Activated CD4-positive, alpha-beta T cell treated with anti-CD3 and anti-CD28 coated beads for 1 hour (primary cell): ENCODE measurements around the gene NDUFAF4.
A peak's percentile ranks its signal among the peaks of the same experiment; 100 is the strongest.

Source experiments
- DNase-seq: peaks from one replicate; pipeline ENCODE4 v3.0.0-alpha.2; 2020

The NDUFAF4 gene

DNA sequence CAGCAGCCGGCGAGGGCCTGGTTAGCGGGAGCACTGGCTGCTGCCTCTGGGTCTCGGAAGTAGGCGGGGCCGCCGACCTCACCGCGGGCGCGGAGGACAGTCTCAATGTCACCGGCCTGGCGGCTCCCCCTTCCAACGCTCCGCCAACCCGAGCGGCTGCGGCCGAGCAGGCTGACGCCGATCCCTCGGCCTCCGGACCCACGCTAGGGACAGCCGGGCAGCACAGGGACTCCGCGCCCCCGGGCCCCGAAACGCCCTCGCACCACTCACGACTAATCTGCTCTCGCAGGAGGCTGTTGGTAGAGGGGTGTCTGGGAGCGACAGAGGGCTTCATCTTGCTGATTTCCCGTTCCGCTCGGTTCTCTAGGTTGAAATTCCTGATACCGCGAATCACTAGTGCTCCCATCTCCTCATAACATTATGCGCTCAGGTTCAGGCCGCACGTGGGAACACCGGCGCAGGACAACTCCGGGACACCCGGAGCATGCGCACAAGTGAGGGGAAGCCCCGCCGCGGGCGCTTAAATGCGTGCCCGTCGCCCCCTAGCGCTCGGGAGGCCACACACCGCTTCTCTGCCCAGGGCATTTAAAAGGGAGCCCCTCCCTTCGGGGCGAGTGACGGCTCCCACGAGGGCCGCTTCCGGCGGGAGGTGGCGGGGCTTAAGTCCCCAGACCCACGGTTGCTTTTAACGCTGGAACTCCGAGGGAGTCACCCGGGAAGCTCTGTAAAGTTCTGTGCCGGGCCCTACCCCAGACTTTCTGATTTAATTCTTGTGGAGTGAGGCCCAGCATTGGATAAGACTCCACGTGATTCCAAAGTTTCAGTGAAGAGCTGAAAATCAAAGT, at the start of gene NDUFAF4:
NDUFAF4 (minus strand) TSS at position 496 of the 845 bp plus-strand sequence; CDS start at position 406, 90 bp downstream.
- DNase-seq, result peak; percentile 92

DNA sequence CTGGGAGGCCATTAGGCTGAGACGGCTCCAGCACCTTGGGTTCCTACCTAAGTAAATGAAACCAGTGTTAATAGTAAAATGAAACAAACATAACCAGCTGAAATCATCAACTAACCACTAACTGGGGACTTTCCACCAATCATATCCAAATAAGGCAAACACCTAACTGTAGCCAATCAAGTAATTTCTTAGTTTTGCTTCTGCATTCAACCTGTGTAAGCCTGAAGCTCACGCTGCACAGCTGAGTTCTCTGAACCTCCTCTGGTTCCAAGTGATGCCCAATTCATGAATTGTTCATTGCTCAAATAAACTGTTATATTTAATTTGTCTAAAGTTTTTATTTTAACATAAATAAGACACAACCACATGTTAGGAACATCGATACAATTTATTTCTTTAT, 49.4 kb upstream of the NDUFAF4 start:
- DNase-seq, result no peak

DNA sequence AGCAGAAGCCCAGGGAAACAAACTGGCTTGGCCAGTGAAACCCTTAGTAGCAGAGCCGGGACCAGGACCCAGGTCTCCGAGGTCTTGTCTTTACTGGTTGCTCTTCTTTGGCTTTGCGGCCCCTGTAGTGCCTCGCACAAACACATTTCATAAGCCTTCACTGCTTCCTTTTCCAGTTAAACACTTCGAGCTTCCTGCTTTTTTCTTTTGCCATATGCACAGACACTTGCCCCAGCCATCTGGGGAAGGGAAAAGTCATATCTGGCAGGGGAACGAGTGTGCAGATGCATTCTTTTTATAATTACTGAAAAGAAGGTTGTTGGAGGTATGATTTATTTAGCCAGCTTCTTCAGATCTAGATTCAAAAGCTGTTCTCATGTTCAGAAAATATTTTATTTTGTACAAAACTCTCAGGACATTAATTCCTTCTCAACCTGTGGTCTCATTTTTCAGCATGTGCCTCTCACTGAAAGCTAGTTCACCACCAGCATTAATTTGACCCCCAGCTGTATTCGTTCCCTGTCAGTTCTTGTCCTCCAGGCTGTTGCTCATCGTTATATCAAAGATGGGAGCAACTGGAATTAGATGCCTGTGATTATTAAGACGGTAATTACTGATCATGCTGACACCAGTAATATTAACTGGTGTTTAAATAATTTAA, 46.0 kb upstream of the NDUFAF4 start:
- DNase-seq, result no peak

DNA sequence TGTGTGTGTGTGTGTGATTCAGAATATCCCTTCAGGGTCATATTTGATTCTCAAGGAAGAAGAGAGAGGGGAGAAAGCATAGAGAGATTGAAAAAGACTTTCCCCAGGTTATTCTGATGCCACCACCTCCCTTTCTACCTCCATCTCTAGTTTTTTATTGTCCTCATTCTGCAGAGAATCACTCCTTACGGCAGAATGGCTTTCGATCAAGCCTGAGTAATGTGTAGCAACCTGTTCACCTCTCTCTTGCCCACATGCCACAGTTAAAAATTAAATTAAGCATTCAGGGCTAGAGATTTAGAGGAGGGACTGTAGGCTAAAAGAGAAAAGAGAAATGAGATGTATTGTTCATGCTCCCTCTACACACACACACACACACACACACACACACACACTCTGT, 45.0 kb upstream of the NDUFAF4 start:
- DNase-seq, result no peak

DNA sequence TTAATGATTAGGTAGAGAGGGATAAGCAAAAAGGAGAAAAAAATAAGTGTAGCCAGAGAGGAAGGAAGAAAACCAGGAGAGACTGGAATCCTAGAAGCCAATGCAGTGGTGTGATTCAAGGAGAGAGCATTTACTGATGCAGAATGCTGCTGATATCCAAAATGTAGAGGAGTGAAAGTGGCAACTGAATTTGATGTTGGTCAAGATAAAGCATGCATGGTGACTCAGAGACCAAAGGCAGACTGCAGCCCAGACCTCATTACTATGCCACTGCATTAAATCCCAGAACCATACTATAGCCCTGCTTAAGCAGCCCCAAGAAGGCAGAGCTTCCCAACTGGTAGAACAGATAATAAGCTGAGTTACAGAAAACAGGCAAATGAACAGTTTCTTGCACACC, 42.6 kb upstream of the NDUFAF4 start:
- DNase-seq, result no peak

DNA sequence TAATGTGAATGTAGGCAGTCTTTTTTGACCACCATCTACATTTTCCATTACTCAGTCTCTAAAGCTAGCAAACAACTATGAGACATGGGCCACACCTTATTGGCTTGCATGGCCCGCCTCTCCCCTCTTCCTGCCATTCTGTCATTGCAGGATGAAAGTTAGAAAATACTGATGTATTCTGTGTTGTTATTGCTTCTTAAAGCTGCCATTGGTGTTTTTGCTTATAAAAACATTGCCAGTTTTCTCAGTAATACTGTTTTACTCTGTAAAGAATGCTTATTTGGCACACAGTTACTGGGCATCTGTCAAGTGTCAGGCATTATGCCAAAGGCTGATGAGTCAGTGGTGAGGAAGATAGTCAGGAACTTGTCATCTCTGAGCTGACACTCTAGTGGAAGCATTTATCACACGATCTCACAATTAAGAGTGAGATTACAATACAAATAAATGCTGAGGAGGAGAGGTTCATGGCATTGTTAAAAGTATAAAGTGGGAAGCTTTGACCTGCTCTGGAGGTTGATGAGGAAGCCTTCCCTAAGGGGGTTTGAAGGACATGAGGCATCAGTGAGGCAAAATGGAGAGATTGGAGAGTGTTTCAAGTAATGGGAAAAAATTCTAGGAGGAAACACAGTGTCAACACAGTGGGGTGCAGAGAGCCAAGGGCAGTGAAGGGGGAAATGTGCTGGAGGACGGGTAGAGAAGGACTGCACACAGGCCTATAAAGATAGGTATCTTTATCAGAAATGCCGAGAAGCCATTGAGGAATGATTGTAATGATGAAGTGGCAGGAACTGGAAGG, 41.5 kb upstream of the NDUFAF4 start:
- DNase-seq, result no peak

DNA sequence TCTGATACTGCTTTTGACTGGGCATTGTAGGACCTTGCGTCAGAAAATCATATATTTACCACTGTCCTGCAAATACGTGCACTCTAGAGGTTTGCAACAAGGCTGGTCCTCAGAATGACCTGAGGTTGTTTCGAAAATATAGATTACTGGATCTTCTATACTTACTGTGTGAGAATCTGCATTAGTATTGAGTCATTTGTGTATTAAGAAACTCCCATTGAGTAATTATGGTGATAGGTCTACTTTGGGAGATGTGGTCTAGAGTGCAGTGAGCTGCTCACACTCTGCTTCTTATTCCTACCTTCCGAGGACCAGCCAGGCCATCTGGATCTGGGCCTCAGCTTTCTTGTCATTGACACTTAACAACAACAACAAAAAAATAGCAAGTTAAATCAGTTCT, 36.4 kb upstream of the NDUFAF4 start:
- no peak for DNase-seq

DNA sequence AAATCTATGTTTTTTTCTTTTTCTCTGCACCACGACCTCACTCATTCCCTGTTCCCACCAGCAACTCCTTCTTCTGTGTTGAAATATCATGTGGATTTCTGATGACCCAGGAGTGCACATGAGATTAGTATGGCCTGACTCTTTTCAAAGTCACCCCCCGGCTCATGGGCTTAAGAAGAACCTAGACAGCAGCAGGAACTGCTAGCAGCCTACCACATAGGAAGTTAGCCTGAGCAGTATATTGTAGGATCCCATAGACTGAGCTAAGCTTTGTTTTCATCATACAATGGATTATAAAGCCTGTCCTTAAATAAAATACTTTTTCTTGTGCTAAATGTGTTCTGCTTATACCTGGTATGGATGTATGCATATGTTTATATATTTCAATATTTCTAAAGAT, 33.5 kb upstream of the NDUFAF4 start:
- DNase-seq, result no peak

DNA sequence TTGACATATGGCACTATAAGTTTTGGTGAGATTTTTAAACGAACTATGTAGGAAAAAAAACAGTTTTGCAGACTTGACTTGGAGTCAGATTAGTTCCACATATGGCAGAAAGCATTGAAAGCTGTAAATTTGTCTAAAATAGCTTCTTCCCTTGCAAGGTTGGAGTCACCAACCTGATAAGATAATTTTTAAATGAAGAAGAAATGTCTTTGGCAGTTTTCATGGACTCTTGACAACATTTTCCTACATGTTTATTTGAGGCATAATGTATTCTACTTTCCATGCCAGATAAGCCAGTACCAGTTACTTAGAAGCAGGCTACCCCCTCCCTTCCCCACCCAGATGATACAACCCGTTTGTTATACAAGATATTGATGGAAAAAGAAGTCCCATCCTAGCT, 32.0 kb upstream of the NDUFAF4 start:
- DNase-seq, result no peak

DNA sequence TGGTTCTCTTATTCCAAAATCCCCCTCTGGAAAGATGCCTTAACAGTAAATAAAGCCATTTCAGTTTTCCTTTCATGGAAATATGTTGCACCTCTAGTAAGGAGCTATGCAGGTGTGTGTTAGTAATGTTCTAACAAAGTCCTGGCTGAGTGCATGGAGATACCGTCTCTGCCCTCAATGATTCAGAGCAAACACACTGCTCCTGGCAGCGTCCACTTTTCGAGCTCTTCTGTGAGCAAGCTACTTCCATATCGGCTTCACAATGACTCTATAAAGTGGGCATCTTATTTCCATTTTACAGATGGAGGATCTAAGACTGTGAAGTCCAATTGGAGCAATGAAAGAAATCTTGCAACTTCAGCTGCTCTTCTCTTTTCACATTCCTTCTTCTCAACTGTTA, 30.0 kb upstream of the NDUFAF4 start:
- no peak for DNase-seq

DNA sequence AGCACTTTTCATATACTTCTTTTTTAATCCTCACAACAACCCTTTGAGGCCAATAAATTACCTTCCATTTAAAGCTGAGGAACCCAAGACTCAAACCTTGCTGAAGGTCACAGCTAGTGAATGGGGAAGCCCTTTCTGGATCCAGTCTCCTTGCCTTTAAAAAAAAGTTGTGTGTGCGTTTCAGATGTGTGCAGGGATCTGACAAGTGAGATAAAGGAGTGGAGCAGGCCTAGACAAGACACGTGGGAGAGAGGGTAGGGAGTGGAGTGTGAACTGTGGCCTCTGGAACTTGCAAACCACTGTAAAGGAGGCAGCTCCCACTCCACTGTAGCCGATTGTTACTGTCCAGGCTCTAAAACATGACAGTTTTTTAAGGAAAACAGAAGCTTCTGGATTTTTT, 28.7 kb upstream of the NDUFAF4 start:
- DNase-seq, result no peak

DNA sequence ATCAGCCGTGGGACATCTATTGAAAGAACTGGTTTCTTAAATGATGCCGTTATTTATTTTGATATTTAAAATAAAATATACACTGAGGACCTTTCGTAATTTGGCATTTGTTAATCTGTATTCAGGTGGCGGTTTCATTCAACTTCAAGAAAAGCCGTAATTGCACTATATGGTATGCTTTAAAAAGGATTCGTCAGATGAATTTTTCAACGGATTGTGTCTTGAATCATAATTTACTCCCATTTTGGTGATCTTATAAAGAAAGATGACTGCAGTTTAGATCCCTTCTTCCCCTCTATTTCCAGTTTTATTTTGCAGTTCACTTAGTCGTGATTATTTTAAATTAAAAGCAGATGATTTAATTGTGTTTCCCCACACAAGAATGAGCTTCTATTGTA, 27.6 kb upstream of the NDUFAF4 start:
- DNase-seq, result no peak

DNA sequence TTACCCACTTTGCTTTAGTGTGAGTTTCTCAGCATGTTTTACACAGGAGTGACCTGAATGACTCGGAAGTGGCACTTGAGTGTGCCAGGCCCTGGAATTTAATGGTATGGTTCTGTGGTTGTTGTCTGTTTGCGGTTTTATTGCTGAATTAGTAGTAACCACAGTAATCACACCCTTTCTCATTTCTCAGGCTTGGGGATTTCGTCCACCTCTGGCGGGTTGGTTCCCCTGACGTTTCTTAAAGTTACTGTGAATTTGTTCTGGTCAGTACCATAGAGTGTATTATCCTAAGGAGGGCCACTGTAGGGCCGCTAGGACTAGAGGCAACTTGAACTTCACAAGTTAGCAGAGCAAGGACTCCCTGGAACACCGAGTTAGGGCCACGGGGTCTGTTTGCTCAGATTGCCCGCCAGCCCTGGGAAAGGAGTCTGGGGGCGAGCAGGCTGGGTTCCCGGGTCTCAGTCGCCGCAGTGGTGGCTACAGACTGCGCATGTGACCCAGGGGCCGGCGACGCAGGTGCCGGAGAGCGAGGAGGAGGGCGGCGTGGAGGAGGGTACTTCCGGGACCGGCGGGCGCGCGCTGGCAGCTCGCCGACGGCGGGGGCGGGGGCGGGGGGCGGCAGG, 26.3 kb upstream of the NDUFAF4 start:
- no peak for DNase-seq

DNA sequence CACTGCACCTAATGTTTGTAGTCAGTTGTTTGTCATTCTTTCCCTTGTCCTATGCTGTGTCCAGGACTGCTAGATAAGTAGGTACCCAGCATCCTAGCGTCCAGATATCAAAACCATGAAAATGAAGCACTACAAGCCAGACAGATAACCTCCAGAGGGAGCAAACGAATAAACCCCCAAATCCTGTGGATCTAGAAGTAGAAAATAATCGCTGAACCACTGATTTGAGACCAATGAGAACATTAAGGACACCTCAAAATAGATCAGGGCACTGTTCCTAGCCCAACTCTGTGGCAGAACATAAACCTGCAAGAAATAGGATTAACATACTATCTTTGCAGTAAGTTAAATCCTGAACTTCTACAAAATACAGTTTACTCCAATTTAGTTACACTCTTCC, 25.7 kb upstream of the NDUFAF4 start:
- no peak for DNase-seq

DNA sequence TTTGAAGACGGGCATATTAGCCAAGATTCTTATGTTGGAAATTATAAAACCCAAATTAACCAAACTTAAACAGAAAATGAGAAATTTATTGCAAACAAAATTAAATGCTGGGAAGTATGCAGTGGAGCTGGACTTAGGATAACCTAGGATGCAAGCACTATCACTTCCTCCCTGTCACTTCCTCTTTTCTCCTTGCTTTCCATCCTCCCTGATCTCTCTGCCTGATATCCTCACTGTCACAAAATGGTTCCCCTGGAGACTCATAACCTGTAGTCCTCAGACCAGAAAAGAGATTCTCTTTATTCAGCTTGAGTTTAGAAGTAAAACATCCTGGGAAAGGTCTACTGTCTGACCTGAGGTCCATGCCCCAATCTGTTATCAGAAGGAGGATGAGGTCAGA, 19.4 kb upstream of the NDUFAF4 start:
- DNase-seq, result no peak

DNA sequence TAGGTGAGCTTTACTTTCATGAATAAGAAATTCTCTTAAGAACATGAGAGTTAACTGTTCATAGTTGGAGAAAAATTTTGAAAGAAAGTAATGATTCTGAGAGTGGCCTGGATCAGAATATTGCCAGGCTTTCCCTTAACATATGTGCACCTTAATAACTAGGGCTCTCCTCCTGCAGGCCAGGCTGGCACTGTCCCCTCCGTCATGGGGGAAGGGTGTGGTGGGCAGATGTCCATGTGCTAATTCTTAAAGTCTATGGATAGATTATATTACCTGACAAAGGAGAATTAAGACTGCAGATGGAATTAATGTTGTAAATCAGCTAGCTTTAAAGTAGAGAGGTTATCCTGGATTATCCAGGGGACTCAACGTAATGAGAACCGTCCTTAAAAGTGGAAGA, 15.9 kb upstream of the NDUFAF4 start:
- DNase-seq, result no peak

DNA sequence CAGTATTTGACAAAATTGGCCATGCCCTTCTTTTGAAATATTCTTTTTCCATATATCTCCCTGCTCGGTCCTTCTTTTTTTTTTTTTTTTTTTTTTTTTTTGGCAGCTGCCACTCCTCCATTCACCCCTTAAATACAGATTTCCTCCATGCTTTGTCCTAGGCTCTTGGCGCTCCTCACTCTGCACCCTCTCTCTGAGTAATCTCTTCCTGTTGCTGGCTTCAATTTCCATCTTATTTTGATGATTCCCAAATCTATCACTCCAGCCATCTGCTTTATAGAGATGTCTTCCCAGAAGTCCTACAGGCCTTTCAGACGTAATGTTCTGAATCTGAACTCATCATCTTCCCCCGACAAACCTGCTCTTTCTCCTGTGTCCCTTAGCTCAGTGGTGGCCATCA, 14.1 kb upstream of the NDUFAF4 start:
- no peak for DNase-seq

DNA sequence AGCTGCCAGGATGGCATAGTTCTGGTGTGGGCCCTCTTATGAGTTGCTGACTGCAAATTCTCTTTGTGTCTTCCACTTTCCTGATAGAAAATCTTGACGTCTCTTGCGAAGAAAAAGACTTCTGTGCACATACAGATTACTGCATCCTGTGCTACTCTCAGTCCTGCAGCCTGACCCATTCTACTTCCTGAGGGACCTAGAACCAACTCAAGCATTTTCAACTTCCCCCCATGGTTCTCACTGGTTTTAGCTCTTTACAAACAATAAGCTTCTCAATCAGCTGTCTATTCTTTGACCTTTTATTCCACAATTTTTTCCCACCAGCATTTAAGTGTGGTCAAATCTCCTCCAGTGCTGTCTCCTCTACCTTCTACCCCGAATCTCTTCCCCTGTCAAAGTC, 13.5 kb upstream of the NDUFAF4 start:
- DNase-seq, result no peak

DNA sequence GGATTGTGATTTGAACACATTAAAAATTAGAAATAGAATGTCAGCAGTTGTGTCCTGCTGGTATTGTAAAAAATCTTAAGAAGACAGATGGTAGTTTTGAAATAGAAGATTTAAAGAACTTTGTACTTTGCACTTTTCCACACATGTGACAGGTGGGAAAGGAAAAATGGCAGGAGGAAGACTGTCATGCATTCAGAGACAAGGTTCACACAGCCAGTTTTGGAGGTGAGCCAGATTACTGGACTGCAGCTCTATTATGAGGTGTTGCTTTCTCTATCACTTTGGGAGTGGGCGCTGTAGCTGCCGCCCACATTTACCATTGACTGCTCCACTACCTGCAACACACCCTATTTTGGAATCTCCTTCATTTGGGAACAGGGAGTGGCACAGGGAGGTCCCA, 12.1 kb upstream of the NDUFAF4 start:
- DNase-seq, result no peak

DNA sequence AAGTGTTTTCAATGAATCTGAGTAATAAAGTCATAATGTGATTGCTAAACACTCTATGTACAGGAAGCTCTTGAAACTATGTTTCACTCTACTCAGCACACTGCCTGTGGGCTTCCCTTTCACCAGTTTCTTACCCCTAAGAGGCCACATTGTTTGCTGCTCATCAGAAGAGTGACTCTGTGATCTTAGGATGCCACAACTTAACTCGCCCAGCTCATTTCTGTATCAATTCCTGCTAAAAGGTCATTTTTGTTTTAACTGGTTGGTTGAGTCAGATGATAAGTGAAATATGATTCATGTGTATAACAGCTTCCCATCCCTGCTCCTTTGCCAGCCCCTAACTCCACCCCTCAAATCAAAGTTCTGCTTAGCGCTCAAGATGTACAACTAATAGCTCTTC, 9.8 kb upstream of the NDUFAF4 start:
- no peak for DNase-seq

DNA sequence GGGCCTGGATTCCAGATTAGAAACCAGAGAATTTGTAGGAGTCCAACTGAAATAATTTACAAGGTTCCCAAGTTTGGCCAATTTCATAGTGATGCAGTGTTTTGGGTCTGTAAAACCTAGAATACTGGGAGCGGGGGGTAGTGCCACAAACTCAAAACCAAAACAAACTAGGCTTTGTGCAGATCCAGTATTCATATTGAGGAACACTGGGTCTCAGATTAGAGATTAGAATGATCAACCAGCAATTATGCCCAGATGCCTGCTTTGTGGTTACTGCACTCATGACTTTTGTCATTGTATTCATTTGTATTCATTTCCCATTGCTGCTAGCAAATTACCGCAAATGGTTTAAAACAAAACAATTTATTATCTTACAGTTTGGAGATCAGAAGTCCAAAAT, 3.2 kb upstream of the NDUFAF4 start:
- DNase-seq, result no peak

DNA sequence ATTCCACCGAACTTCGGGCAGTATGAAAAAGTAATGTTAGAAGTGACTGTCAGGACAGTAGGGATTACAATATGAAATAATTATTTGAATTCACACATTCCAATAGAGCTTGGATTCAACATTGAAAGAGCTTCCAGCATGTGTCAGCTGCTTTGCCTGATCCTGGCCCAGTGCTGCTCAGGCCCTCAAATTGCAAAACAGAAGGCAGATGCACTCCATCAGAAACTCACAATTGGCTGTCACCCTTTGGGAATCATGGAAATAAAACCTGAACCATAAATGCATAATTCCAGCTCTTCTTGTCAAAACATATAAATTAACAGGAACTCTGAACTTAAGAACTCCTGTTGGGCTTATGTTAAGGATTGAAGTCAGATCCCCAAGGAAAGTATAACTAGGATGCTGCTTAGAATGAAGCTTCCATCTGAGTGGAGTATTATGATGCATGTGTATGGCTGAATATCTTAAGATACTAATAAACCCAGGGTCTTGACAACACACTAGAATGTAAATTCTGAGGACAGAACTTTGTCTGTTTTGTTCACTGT, 1.8 kb upstream of the NDUFAF4 start:
- DNase-seq, result no peak

DNA sequence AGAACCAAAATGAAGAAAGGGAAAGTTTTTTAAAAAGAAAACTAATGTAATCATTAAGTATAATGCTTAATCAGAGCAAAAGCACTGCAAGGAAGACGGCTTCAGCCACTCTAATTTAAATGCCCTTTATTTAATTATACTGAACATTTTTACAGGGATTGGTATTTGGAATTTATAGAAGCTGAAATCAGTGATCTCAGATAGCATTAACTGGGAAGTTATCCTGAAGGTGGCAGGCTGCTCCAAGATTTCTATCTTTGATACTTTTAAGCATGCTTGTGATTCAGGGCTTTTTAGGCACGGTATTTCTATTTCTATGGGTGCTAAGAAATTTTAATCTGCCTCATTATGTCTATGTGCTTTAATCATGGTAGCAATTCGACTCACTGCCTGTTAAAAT, 1.3 kb upstream of the NDUFAF4 start:
- no peak for DNase-seq
